Measurements from ENCODE around the gene C13orf46.
A peak's percentile ranks its signal among the peaks of the same experiment; 100 is the strongest.

The C13orf46 gene

GRCh38 chr13:113970810-113971470, 2.9 kb downstream of the C13orf46 start:
- Histone ChIP-seq H3K4me3 (ENCODE audit: low read length in 2 of 2) (peak overlapping the region; percentile 52), H3K4me1 (ENCODE audit: control insufficient read depth in 2 of 2, insufficient read depth in 2 of 2, low read length in 2 of 2) (peaks cover 15 to 20% of the 10 kb centered on the region in 2 donors), H3K27me3 (ENCODE audit: control insufficient read depth in 2 of 2, insufficient read depth in 2 of 2, low read length in 2 of 2) (no peaks in the 10 kb centered on the region), H3K9ac (ENCODE audit: low read depth in 1 of 2, low read length in 2 of 2) (peak overlapping the region in 1 of 2 donors; percentile 61), H3K27ac (ENCODE audit: low read depth in 2 of 2, low read length in 2 of 2) (peak overlapping the region; percentile 86 to 87), H3K9me3 (ENCODE audit: control insufficient read depth in 2 of 2, low read length in 2 of 2) (no peaks in the 10 kb centered on the region), H3K36me3 (ENCODE audit: control insufficient read depth in 2 of 2, insufficient read depth in 2 of 2, low read length in 2 of 2) (no peaks in the 10 kb centered on the region)

- no peaks in the 10 kb centered on the region for H3K36me3 ChIP-seq (ENCODE audit: control insufficient read depth in 2 of 2, insufficient read depth in 2 of 2, low read length in 2 of 2)
- H3K9me3 ChIP-seq (ENCODE audit: control insufficient read depth in 2 of 2, low read length in 2 of 2): no peaks in the 10 kb centered on the region
- peak overlapping the region; percentile 52 for H3K4me3 ChIP-seq (ENCODE audit: low read length in 2 of 2)
- H3K27ac ChIP-seq (ENCODE audit: low read depth in 2 of 2, low read length in 2 of 2): peak overlapping the region; percentile 86 to 87
- H3K4me1 ChIP-seq (ENCODE audit: control insufficient read depth in 2 of 2, insufficient read depth in 2 of 2, low read length in 2 of 2): peaks cover 15 to 20% of the 10 kb centered on the region in 2 donors
- H3K27me3 ChIP-seq (ENCODE audit: control insufficient read depth in 2 of 2, insufficient read depth in 2 of 2, low read length in 2 of 2): no peaks in the 10 kb centered on the region
- H3K9ac ChIP-seq (ENCODE audit: low read depth in 1 of 2, low read length in 2 of 2): peak overlapping the region; percentile 19 to 61
Observed at GRCh38 chr13:113969973-113970611, 3.8 kb downstream of the C13orf46 start.

GRCh38 chr13:113969311-113969972, 4.4 kb downstream of the C13orf46 start:
- Histone ChIP-seq H3K4me1 (ENCODE audit: control insufficient read depth in 2 of 2, insufficient read depth in 2 of 2, low read length in 2 of 2) (peaks cover 15 to 20% of the 10 kb centered on the region in 2 donors), H3K36me3 (ENCODE audit: control insufficient read depth in 2 of 2, insufficient read depth in 2 of 2, low read length in 2 of 2) (no peaks in the 10 kb centered on the region), H3K27me3 (ENCODE audit: control insufficient read depth in 2 of 2, insufficient read depth in 2 of 2, low read length in 2 of 2) (no peaks in the 10 kb centered on the region), H3K27ac (ENCODE audit: low read depth in 2 of 2, low read length in 2 of 2) (peak overlapping the region; percentile 86 to 87), H3K9me3 (ENCODE audit: control insufficient read depth in 2 of 2, low read length in 2 of 2) (no peaks in the 10 kb centered on the region), H3K4me3 (ENCODE audit: low read length in 2 of 2) (no peak overlapping the region), H3K9ac (ENCODE audit: low read depth in 1 of 2, low read length in 2 of 2) (peak overlapping the region in 1 of 2 donors; percentile 61)

GRCh38 chr13:113968463-113969310, 5.2 kb downstream of the C13orf46 start:
- no peak overlapping the region for H3K27ac ChIP-seq (ENCODE audit: low read depth in 2 of 2, low read length in 2 of 2)
- H3K9me3 ChIP-seq (ENCODE audit: control insufficient read depth in 2 of 2, low read length in 2 of 2): no peaks in the 10 kb centered on the region
- H3K27me3 ChIP-seq (ENCODE audit: control insufficient read depth in 2 of 2, insufficient read depth in 2 of 2, low read length in 2 of 2): no peaks in the 10 kb centered on the region
- peaks cover 15 to 20% of the 10 kb centered on the region in 2 donors for H3K4me1 ChIP-seq (ENCODE audit: control insufficient read depth in 2 of 2, insufficient read depth in 2 of 2, low read length in 2 of 2)
- no peak overlapping the region for H3K9ac ChIP-seq (ENCODE audit: low read depth in 1 of 2, low read length in 2 of 2)
- H3K4me3 ChIP-seq (ENCODE audit: low read length in 2 of 2): no peak overlapping the region
- H3K36me3 ChIP-seq (ENCODE audit: control insufficient read depth in 2 of 2, insufficient read depth in 2 of 2, low read length in 2 of 2): no peaks in the 10 kb centered on the region

- Histone ChIP-seq H3K9me3 (ENCODE audit: control insufficient read depth in 2 of 2, low read length in 2 of 2) (no peaks in the 10 kb centered on the region), H3K27ac (ENCODE audit: low read depth in 2 of 2, low read length in 2 of 2) (no peak overlapping the region), H3K4me1 (ENCODE audit: control insufficient read depth in 2 of 2, insufficient read depth in 2 of 2, low read length in 2 of 2) (peaks cover 15 to 20% of the 10 kb centered on the region in 2 donors), H3K27me3 (ENCODE audit: control insufficient read depth in 2 of 2, insufficient read depth in 2 of 2, low read length in 2 of 2) (no peaks in the 10 kb centered on the region), H3K36me3 (ENCODE audit: control insufficient read depth in 2 of 2, insufficient read depth in 2 of 2, low read length in 2 of 2) (no peaks in the 10 kb centered on the region), H3K9ac (ENCODE audit: low read depth in 1 of 2, low read length in 2 of 2) (no peak overlapping the region), H3K4me3 (ENCODE audit: low read length in 2 of 2) (no peak overlapping the region)
Observed at GRCh38 chr13:113967729-113968462, 6.0 kb downstream of the C13orf46 start.

GRCh38 chr13:113967206-113967720, 6.6 kb downstream of the C13orf46 start:
- Histone ChIP-seq H3K4me3 (ENCODE audit: low read length in 2 of 2) (no peak overlapping the region), H3K27me3 (ENCODE audit: control insufficient read depth in 2 of 2, insufficient read depth in 2 of 2, low read length in 2 of 2) (no peaks in the 10 kb centered on the region), H3K9ac (ENCODE audit: low read depth in 1 of 2, low read length in 2 of 2) (no peak overlapping the region), H3K36me3 (ENCODE audit: control insufficient read depth in 2 of 2, insufficient read depth in 2 of 2, low read length in 2 of 2) (no peaks in the 10 kb centered on the region), H3K4me1 (ENCODE audit: control insufficient read depth in 2 of 2, insufficient read depth in 2 of 2, low read length in 2 of 2) (peaks cover 15 to 20% of the 10 kb centered on the region in 2 donors), H3K9me3 (ENCODE audit: control insufficient read depth in 2 of 2, low read length in 2 of 2) (no peaks in the 10 kb centered on the region), H3K27ac (ENCODE audit: low read depth in 2 of 2, low read length in 2 of 2) (no peak overlapping the region)

- H3K4me1 ChIP-seq (ENCODE audit: control insufficient read depth in 2 of 2, insufficient read depth in 2 of 2, low read length in 2 of 2): peaks cover 12 to 14% of the 10 kb centered on the region in 2 donors
- no peaks in the 10 kb centered on the region for H3K36me3 ChIP-seq (ENCODE audit: control insufficient read depth in 2 of 2, insufficient read depth in 2 of 2, low read length in 2 of 2)
- H3K27ac ChIP-seq (ENCODE audit: low read depth in 2 of 2, low read length in 2 of 2): no peak overlapping the region
- H3K9ac ChIP-seq (ENCODE audit: low read depth in 1 of 2, low read length in 2 of 2): no peak overlapping the region
- H3K9me3 ChIP-seq (ENCODE audit: control insufficient read depth in 2 of 2, low read length in 2 of 2): no peaks in the 10 kb centered on the region
- H3K4me3 ChIP-seq (ENCODE audit: low read length in 2 of 2): no peak overlapping the region
- H3K27me3 ChIP-seq (ENCODE audit: control insufficient read depth in 2 of 2, insufficient read depth in 2 of 2, low read length in 2 of 2): no peaks in the 10 kb centered on the region
Observed at GRCh38 chr13:113965968-113966884, 7.7 kb downstream of the C13orf46 start.

- Histone ChIP-seq H3K27me3 (ENCODE audit: control insufficient read depth in 2 of 2, insufficient read depth in 2 of 2, low read length in 2 of 2) (no peaks in the 10 kb centered on the region), H3K9ac (ENCODE audit: low read depth in 1 of 2, low read length in 2 of 2) (no peak overlapping the region), H3K36me3 (ENCODE audit: control insufficient read depth in 2 of 2, insufficient read depth in 2 of 2, low read length in 2 of 2) (no peaks in the 10 kb centered on the region), H3K4me1 (ENCODE audit: control insufficient read depth in 2 of 2, insufficient read depth in 2 of 2, low read length in 2 of 2) (peaks cover 5 to 9% of the 10 kb centered on the region in 2 donors), H3K9me3 (ENCODE audit: control insufficient read depth in 2 of 2, low read length in 2 of 2) (no peaks in the 10 kb centered on the region), H3K27ac (ENCODE audit: low read depth in 2 of 2, low read length in 2 of 2) (no peak overlapping the region), H3K4me3 (ENCODE audit: low read length in 2 of 2) (no peak overlapping the region)
Observed at GRCh38 chr13:113965383-113965874, 8.4 kb downstream of the C13orf46 start.

Data from mucosa of rectum (tissue), 2 donors.